T-cell (primary cell): Measurements from ENCODE around the gene MRPL9. TPM values are rescaled to one million over a fixed set of nuclear protein-coding genes. Genes with fewer than 3 reads are reported as not detected.

Source experiments
- ATAC-seq, 4 experiments: fragments of 200-7000 bp in 3 of 4; fragments of 150-1000 bp in 1 of 4; cut with Tn5 transposase; replicated peaks in 1 of 4; 1 replicate in 3 of 4; 2 replicates in 1 of 4; pipeline ENCODE4 v1.10.0; 2021; ENCODE audit warnings: moderate library complexity in 3 of 4, mild to moderate bottlenecking in 2 of 4, moderate number of reproducible peaks in 1 of 4
- CTCF ChIA-PET, 2 donors: fragments of 300-600 bp; sonication (Branson Sonifier 250); formaldehyde crosslinking; loops; one replicate each; lab custom pipeline; 2022; ENCODE audit warnings: antibody characterized with exemption in 2 of 2; lab: Charles Lee
- POLR2A ChIA-PET, 2 donors: fragments of 300-600 bp; sonication (Branson Sonifier 250); formaldehyde crosslinking; loops; one replicate each; lab custom pipeline; 2022; ENCODE audit warnings: antibody characterized with exemption in 2 of 2; lab: Charles Lee
- DNase-seq, 35 experiments: peaks; one replicate each; pipeline versions ENCODE4 v3.0.0 to v3.0.0-alpha.2; 2013 to 2023
- H3K27ac ChIP-seq: one replicate; pipeline ENCODE4 v1.5.1; 2013; ENCODE audit warnings: low read length
- H3K27me3 ChIP-seq, 2 experiments: replicated peaks in 1 of 2; 1 replicate in 1 of 2; 2 replicates in 1 of 2; pipeline versions ENCODE4 v1.6.1 to v1.7.0; 2013; ENCODE audit warnings: low read length in 1 of 2, mixed read lengths in 1 of 2; ENCODE audit not compliant: control insufficient read depth in 2 of 2, insufficient read depth in 2 of 2; ENCODE audit errors: extremely low read depth in 1 of 2
- H3K36me3 ChIP-seq, 2 donors: 1 replicate in 1 of 2; 2 replicates in 1 of 2; pipeline versions ENCODE4 v1.6.1 to v1.7.0; 2013; ENCODE audit warnings: low read length in 1 of 2; ENCODE audit not compliant: control insufficient read depth in 2 of 2, insufficient read depth in 1 of 2; ENCODE audit errors: extremely low read depth in 1 of 2
- H3K4me1 ChIP-seq, 2 experiments: 1 replicate in 1 of 2; 2 replicates in 1 of 2; pipeline versions ENCODE4 v1.6.1 to v1.7.0; 2013; ENCODE audit warnings: low read length in 2 of 2, mixed read lengths in 1 of 2; ENCODE audit not compliant: insufficient read depth in 2 of 2, control insufficient read depth in 1 of 2; ENCODE audit errors: extremely low read depth in 1 of 2
- H3K4me3 ChIP-seq, 2 donors: 1 replicate in 1 of 2; 2 replicates in 1 of 2; pipeline versions ENCODE4 v1.5.1 to v1.7.0; 2013; ENCODE audit warnings: mild to moderate bottlenecking in 2 of 2, low read length in 1 of 2, moderate library complexity in 1 of 2; ENCODE audit not compliant: control insufficient read depth in 1 of 2; ENCODE audit errors: extremely low read depth in 1 of 2
- H3K9me3 ChIP-seq: 2 replicates; pipeline ENCODE4 v1.7.0; 2013
- H3K27ac Mint-ChIP-seq, 2 donors: one replicate each; pipeline ENCODE4 v1.8.0; 2020 to 2021; ENCODE audit warnings: mild to moderate bottlenecking in 2 of 2, mixed read lengths in 2 of 2
- H3K27me3 Mint-ChIP-seq, 2 donors: one replicate each; pipeline ENCODE4 v1.8.0; 2021 to 2022; ENCODE audit warnings: mixed read lengths in 2 of 2
- H3K36me3 Mint-ChIP-seq: one replicate; pipeline ENCODE4 v1.8.0; 2021; ENCODE audit warnings: mixed read lengths
- H3K4me1 Mint-ChIP-seq, 3 donors: one replicate each; pipeline ENCODE4 v1.8.0; 2020 to 2022; ENCODE audit warnings: mixed read lengths in 3 of 3, mild to moderate bottlenecking in 1 of 3
- H3K4me3 Mint-ChIP-seq, 3 donors: one replicate each; pipeline ENCODE4 v1.8.0; 2020 to 2022; ENCODE audit warnings: mild to moderate bottlenecking in 3 of 3, mixed read lengths in 3 of 3, moderate library complexity in 3 of 3
- H3K9me3 Mint-ChIP-seq, 3 donors: one replicate each; pipeline ENCODE4 v1.8.0; 2020 to 2022; ENCODE audit warnings: mixed read lengths in 3 of 3
- WGBS: methylation state at CpG from one replicate; pipeline ENCODE4 v1.1.5; 2013; ENCODE audit warnings: missing lambda C conversion rate; ENCODE audit not compliant: insufficient coverage; 5-methylcytosine and 5-hydroxymethylcytosine counted together
- total RNA-seq, 35 experiments: library from RNA in 6 of 35; stranded (reverse) in 6 of 35; fragments of 120-200 nt in 1 of 35; gene quantifications; one replicate each; pipeline versions ENCODE4 v1.2.1 to v1.2.4 and lab custom pipeline; 2013 to 2026

Gene MRPL9
- total RNA-seq, result 100 to 1,000 TPM in 2 of 5 donors, 10 to 100 TPM in 3; 72.0 to 131 (median 88.7) TPM
- 76.6 TPM for total RNA-seq (2013)
- total RNA-seq (lab: John Stamatoyannopoulos, UW), result 35.2 to 81.8 (median 54.4) reads per million in 29 experiments

GRCh38 chr1:151762941-151763921 lies at the start of gene MRPL9:
Gene MRPL9, minus strand, starts transcription at chr1:151763496. Its CDS starts 17 bp downstream, at chr1:151763479.
- peaks cover 26% of the 10 kb centered on the region for H3K36me3 Mint-ChIP-seq
- no peaks in the 10 kb centered on the region for H3K27me3 ChIP-seq
- peak; percentile 99 to 100 (median 100) for ATAC-seq
- peak within 1 kb of the TSS; percentile 86 for H3K27ac ChIP-seq
- no peaks in the 10 kb centered on the region for H3K27me3 Mint-ChIP-seq
- H3K36me3 ChIP-seq, result peaks cover 4 to 31% of the 10 kb centered on the region in 2 donors
- H3K9me3 ChIP-seq, result no peaks in the 10 kb centered on the region
- H3K4me3 ChIP-seq, result peak within 1 kb of the TSS; percentile 71 to 79
- H3K9me3 Mint-ChIP-seq, result no peaks in the 10 kb centered on the region
- H3K4me1 ChIP-seq, result peaks cover 10 to 11% of the 10 kb centered on the region in 2 experiments
- under 1% methylated on average over 61 of the region's 68 CpGs for WGBS
- CTCF ChIA-PET, result interaction anchor here (0.6 to 2.6 kb wide), 4 partner anchors 27 to 691 kb away, joined by 3 to 9 read pairs (median 6); partner anchors contain the start of gene TDRKH (in 1 of the 2)
- peak; percentile 67 to 88 (median 81) for DNase-seq
- peak within 1 kb of the TSS; percentile 89 to 92 (median 90) for H3K4me3 Mint-ChIP-seq
- peak within 1 kb of the TSS; percentile 90 to 99 for H3K27ac Mint-ChIP-seq
- POLR2A ChIA-PET, result interaction anchor here (0.6 to 0.8 kb wide), 6 partner anchors 26 to 224 kb away, joined by 3 to 5 read pairs (median 4); partner anchors contain the start of gene THEM5 (in 1 of the 2)
- H3K4me1 Mint-ChIP-seq, result peaks cover 19 to 24% (median 21%) of the 10 kb centered on the region in 3 donors

- peaks cover 0 to 2% of the 10 kb centered on the region in 2 donors for H3K36me3 ChIP-seq
- CTCF ChIA-PET, result no interaction called here
- Mint-ChIP-seq H3K4me3 (no peak overlapping the region), H3K4me1 (peaks cover 25 to 39% (median 28%) of the 10 kb centered on the region in 3 donors), H3K27me3 (no peaks in the 10 kb centered on the region), H3K36me3 (no peaks in the 10 kb centered on the region), H3K9me3 (no peaks in the 10 kb centered on the region), H3K27ac (no peak overlapping the region)
- ATAC-seq (no peak), DNase-seq (no peak)
- H3K4me1 ChIP-seq, result peaks cover 8 to 31% of the 10 kb centered on the region in 2 experiments
- 100% methylated on average over 5 of the region's 9 CpGs for WGBS
- POLR2A ChIA-PET, result interaction anchor here in 1 of 2 donors (0.6 kb wide), 1 partner anchor 13 kb away, joined by 3 read pairs; no protein-coding TSS in a partner anchor
- peak overlapping the region; percentile 19 for H3K27ac ChIP-seq
- H3K9me3 ChIP-seq, result no peaks in the 10 kb centered on the region
- peaks cover 0 to 6% of the 10 kb centered on the region in 2 experiments for H3K27me3 ChIP-seq
- H3K4me3 ChIP-seq, result no peak overlapping the region
Observed at GRCh38 chr1:151811181-151811580, 47.9 kb upstream of the MRPL9 start.

- ATAC-seq (no peak), DNase-seq (no peak)
- H3K27me3 ChIP-seq, result peaks cover 0 to 6% of the 10 kb centered on the region in 2 experiments
- ChIA-PET POLR2A (no interaction called here), CTCF (no interaction called here)
- Mint-ChIP-seq H3K4me3 (no peak overlapping the region), H3K27me3 (no peaks in the 10 kb centered on the region), H3K27ac (no peak overlapping the region), H3K4me1 (peaks cover 13 to 28% (median 18%) of the 10 kb centered on the region in 3 donors), H3K36me3 (no peaks in the 10 kb centered on the region), H3K9me3 (no peaks in the 10 kb centered on the region)
- peaks cover 0 to 20% of the 10 kb centered on the region in 2 experiments for H3K4me1 ChIP-seq
- no peak overlapping the region for H3K4me3 ChIP-seq
- WGBS, result no CpG with 5 or more reads among the region's 1 CpG
- no peaks in the 10 kb centered on the region for H3K9me3 ChIP-seq
- no peak overlapping the region for H3K27ac ChIP-seq
- peaks cover 0 to 2% of the 10 kb centered on the region in 2 donors for H3K36me3 ChIP-seq
Observed at GRCh38 chr1:151809985-151810556, 46.8 kb upstream of the MRPL9 start.

GRCh38 chr1:151809290-151809984 lies 46.1 kb upstream of the MRPL9 start:
- Mint-ChIP-seq H3K27me3 (no peaks in the 10 kb centered on the region), H3K9me3 (no peaks in the 10 kb centered on the region), H3K36me3 (no peaks in the 10 kb centered on the region), H3K4me1 (peaks cover 9 to 22% (median 12%) of the 10 kb centered on the region in 3 donors), H3K27ac (no peak overlapping the region), H3K4me3 (no peak overlapping the region)
- Histone ChIP-seq H3K9me3 (no peaks in the 10 kb centered on the region), H3K4me1 (peaks cover 0 to 13% of the 10 kb centered on the region in 2 experiments), H3K36me3 (peaks cover 0 to 2% of the 10 kb centered on the region in 2 donors), H3K27ac (no peak overlapping the region), H3K4me3 (no peak overlapping the region), H3K27me3 (peaks cover 0 to 2% of the 10 kb centered on the region in 2 experiments)
- ATAC-seq, result no peak
- CTCF ChIA-PET, result no interaction called here
- WGBS, result 64% methylated on average over 4 of the region's 8 CpGs
- POLR2A ChIA-PET, result interaction anchor here in 1 of 2 donors (0.5 kb wide), 1 partner anchor 547 kb away, joined by 4 read pairs; no protein-coding TSS in a partner anchor
- DNase-seq, result no peak

GRCh38 chr1:151807766-151808165 lies 44.5 kb upstream of the MRPL9 start:
- Histone ChIP-seq H3K36me3 (peaks cover 0 to 2% of the 10 kb centered on the region in 2 donors), H3K27me3 (no peaks in the 10 kb centered on the region), H3K4me3 (no peak overlapping the region), H3K27ac (no peak overlapping the region), H3K4me1 (no peaks in the 10 kb centered on the region), H3K9me3 (no peaks in the 10 kb centered on the region)
- Mint-ChIP-seq H3K4me1 (peaks cover 5% of the 10 kb centered on the region in 3 donors), H3K27me3 (no peaks in the 10 kb centered on the region), H3K9me3 (no peaks in the 10 kb centered on the region), H3K4me3 (no peak overlapping the region), H3K27ac (peak overlapping the region in 1 of 2 donors; percentile 16), H3K36me3 (no peaks in the 10 kb centered on the region)
- ATAC-seq (no peak), DNase-seq (no peak)
- CTCF ChIA-PET, result interaction anchor here (0.5 kb wide), 2 partner anchors 241 to 852 kb away, joined by 3 read pairs; no protein-coding TSS in a partner anchor
- no CpG with 5 or more reads among the region's 1 CpG for WGBS
- POLR2A ChIA-PET, result no interaction called here
